GM18873 (cell line): ENCODE data around the gene BFSP1.

Experiments
- ATAC-seq: cut with Tn5 transposase; IDR thresholded peaks from one replicate; pipeline ENCODE4 v1.9.1; 2021; ENCODE audit warnings: mild to moderate bottlenecking, moderate library complexity, moderate number of reproducible peaks; ENCODE audit not compliant: unreplicated experiment, low FRiP score

The BFSP1 gene

GRCh38 chr20:17558154-17558940 lies 27.2 kb upstream of the BFSP1 start:
- no peak for ATAC-seq

GRCh38 chr20:17557675-17558006 lies 26.5 kb upstream of the BFSP1 start:
- ATAC-seq = no peak

GRCh38 chr20:17556837-17557674 lies 25.9 kb upstream of the BFSP1 start:
- no peak for ATAC-seq

- no peak for ATAC-seq
These were observed 23.9 kb upstream of the BFSP1 start for GRCh38 chr20:17555106-17555505.

GRCh38 chr20:17549131-17549530 lies 18.0 kb upstream of the BFSP1 start:
- no peak for ATAC-seq

GRCh38 chr20:17545127-17545526 lies 13.9 kb upstream of the BFSP1 start:
- no peak for ATAC-seq

- ATAC-seq = no peak
These were observed 12.5 kb upstream of the BFSP1 start for GRCh38 chr20:17543531-17544131.

- no peak for ATAC-seq
These were observed 11.8 kb upstream of the BFSP1 start for GRCh38 chr20:17542993-17543412.

- ATAC-seq = no peak
These were observed 11.3 kb upstream of the BFSP1 start for GRCh38 chr20:17542481-17542880.

- ATAC-seq = no peak
These were observed 10.8 kb upstream of the BFSP1 start for GRCh38 chr20:17541996-17542395.

GRCh38 chr20:17541596-17541995 lies 10.4 kb upstream of the BFSP1 start:
- ATAC-seq = no peak

- peak; percentile 80 for ATAC-seq
These were observed 7.5 kb upstream of the BFSP1 start for GRCh38 chr20:17538517-17539170.

GRCh38 chr20:17537959-17538358 lies 6.8 kb upstream of the BFSP1 start:
- ATAC-seq = no peak

- ATAC-seq = peak; percentile 61
These were observed 5.8 kb upstream of the BFSP1 start for GRCh38 chr20:17536944-17537444.

GRCh38 chr20:17534077-17534476 lies 2.9 kb upstream of the BFSP1 start:
- no peak for ATAC-seq

- ATAC-seq = no peak
These were observed 2.2 kb upstream of the BFSP1 start for GRCh38 chr20:17533396-17533795.

- ATAC-seq = no peak
These were observed 466 bp upstream of the BFSP1 start for GRCh38 chr20:17531665-17532025.

GRCh38 chr20:17530153-17530552 lies 1.0 kb downstream of the BFSP1 start:
- ATAC-seq = no peak

- no peak for ATAC-seq
These were observed 1.6 kb downstream of the BFSP1 start for GRCh38 chr20:17529586-17529985.

- no peak for ATAC-seq
These were observed 5.5 kb downstream of the BFSP1 start for GRCh38 chr20:17525650-17526049.

GRCh38 chr20:17525132-17525531 lies 6.0 kb downstream of the BFSP1 start:
- ATAC-seq = no peak
